Endodermal cell (in vitro differentiated cells): ENCODE results near the gene ZNF70. TPM values are rescaled to one million over a fixed set of nuclear protein-coding genes. Genes with fewer than 3 reads are reported as not detected.
A peak's percentile ranks its signal among the peaks of the same experiment; 100 is the strongest.

Source experiments
- DNase-seq: peaks from one replicate; pipeline ENCODE4 v3.0.0-alpha.2; 2017
- H3K27ac ChIP-seq: 2 replicates; pipeline ENCODE4 v1.5.1; 2013; ENCODE audit warnings: mild to moderate bottlenecking, low read depth, low read length, moderate library complexity
- H3K27me3 ChIP-seq: 2 replicates; pipeline ENCODE4 v1.6.1; 2013; ENCODE audit warnings: mild to moderate bottlenecking, low read length, moderate library complexity; ENCODE audit not compliant: insufficient read depth, control insufficient read depth, poor library complexity, severe bottlenecking
- H3K36me3 ChIP-seq: 2 replicates; pipeline ENCODE4 v1.7.0; 2013; ENCODE audit warnings: mild to moderate bottlenecking, low read length, moderate library complexity; ENCODE audit not compliant: control insufficient read depth, insufficient read depth
- H3K4me1 ChIP-seq: one replicate; pipeline ENCODE4 v1.7.0; 2013; ENCODE audit warnings: low read length; ENCODE audit not compliant: control insufficient read depth, insufficient read depth
- H3K4me3 ChIP-seq: 2 replicates; pipeline ENCODE4 v1.5.1; 2013; ENCODE audit warnings: mild to moderate bottlenecking, low read length, moderate library complexity
- H3K9ac ChIP-seq: 2 replicates; pipeline ENCODE4 v1.6.1; 2013; ENCODE audit warnings: mild to moderate bottlenecking, low read length, moderate library complexity; ENCODE audit not compliant: poor library complexity, severe bottlenecking; ENCODE audit errors: extremely low read depth
- H3K9me3 ChIP-seq: 2 replicates; pipeline ENCODE4 v1.6.1; 2013; ENCODE audit warnings: mild to moderate bottlenecking, low read length, moderate library complexity; ENCODE audit not compliant: control insufficient read depth
- H3K27ac Mint-ChIP-seq: 2 replicates; pipeline ENCODE4 v1.8.0; 2020; ENCODE audit warnings: mixed read lengths
- H3K27me3 Mint-ChIP-seq: 2 replicates; pipeline ENCODE4 v1.8.0; 2021; ENCODE audit warnings: mild to moderate bottlenecking, mixed read lengths; ENCODE audit not compliant: insufficient read depth
- H3K36me3 Mint-ChIP-seq: 2 replicates; pipeline ENCODE4 v1.8.0; 2020; ENCODE audit warnings: low read depth, mixed read lengths
- H3K4me1 Mint-ChIP-seq: 2 replicates; pipeline ENCODE4 v1.8.0; 2020; ENCODE audit warnings: mixed read lengths
- H3K4me3 Mint-ChIP-seq: 2 replicates; pipeline ENCODE4 v1.8.0; 2020; ENCODE audit warnings: mild to moderate bottlenecking, moderate library complexity, mixed read lengths
- H3K9me3 Mint-ChIP-seq: 2 replicates; pipeline ENCODE4 v1.8.0; 2020; ENCODE audit warnings: mild to moderate bottlenecking, mixed read lengths
- WGBS, 2 experiments: methylation state at CpG; one replicate each; pipeline versions ENCODE4 v1.1.5 to v1.1.7; 2013; ENCODE audit warnings: missing lambda C conversion rate in 2 of 2, mixed read lengths in 1 of 2; ENCODE audit not compliant: insufficient coverage in 1 of 2, insufficient read length in 1 of 2; 5-methylcytosine and 5-hydroxymethylcytosine counted together
- total RNA-seq, 2 donors: library from RNA; stranded (reverse); fragmentation: NEBNext Ultra II Directional in 1 of 2; extraction: Animal tissue kit (Norgen Biotek cat#: 25700) in 1 of 2; gene quantifications; 2 replicates in 1 of 2; 3 replicates in 1 of 2; pipeline ENCODE4 v1.2.1, GENCODE V29; 2021
- TF ChIP-seq, protein P1 (sequence below): fragments of 200-600 bp; sonication (generic); conservative IDR thresholded peaks from 2 replicates; pipeline ENCODE4 v1.5.0; 2021; ENCODE audit warnings: antibody characterized with exemption, mild to moderate bottlenecking

Gene ZNF70
- total RNA-seq, 2 donors from 2014 or later: 4.7 to 5.7 TPM

DNA sequence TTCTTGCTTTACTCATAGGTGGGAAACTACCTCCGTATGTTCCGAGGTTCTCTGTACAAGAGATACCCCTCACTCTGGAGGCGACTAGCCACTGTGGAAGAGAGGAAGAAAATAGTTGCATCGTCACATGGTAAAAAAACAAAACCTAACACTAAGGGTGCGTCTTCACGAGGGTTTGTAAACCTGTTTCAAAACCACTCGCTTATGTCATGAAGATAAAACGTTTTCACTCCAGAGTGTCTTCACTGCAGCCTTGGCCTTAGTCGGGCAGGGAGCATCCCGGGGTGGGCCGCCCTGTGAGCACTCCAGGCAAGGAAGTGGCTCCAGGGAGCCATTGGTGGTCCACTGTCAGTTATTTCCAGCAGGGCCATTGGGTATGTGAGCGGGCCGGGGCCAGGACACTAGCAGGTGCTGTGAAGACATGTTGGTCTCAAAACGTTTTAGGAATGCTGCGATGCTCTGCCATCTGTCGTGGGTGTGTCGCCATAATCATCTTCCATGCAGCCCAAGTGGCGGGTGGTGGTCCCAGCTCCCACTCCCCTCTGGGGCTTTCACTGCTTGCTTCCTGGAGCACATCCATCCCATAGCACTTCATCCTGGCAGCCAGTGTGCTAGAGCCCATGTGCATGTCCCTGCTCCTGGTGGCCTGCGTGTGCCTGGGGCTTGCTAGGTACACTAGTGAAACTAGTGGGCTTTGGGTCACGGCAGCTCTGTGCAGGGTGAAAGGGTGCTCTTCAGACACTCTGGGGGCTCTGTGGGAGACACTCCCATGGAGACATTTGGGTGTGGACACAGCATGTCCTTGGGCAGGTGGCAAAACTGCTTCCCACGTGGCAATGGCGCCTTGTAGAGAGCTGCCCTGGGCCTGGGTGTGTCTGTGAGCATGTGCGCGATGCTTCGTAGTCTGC is 41.1 kb upstream of the ZNF70 start:
- Histone ChIP-seq H3K4me3 (no peak overlapping the region), H3K27me3 (no peaks in the 10 kb centered on the region), H3K4me1 (peaks cover 14% of the 10 kb centered on the region), H3K36me3 (peaks cover 55% of the 10 kb centered on the region), H3K9me3 (no peaks in the 10 kb centered on the region), H3K27ac (no peak overlapping the region), H3K9ac (no peak overlapping the region)
- peaks cover 49% of the 10 kb centered on the region for H3K36me3 Mint-ChIP-seq
- H3K27ac Mint-ChIP-seq: peak overlapping the region; percentile 44
- DNase-seq: no peak
- H3K9me3 Mint-ChIP-seq: no peaks in the 10 kb centered on the region
- H3K27me3 Mint-ChIP-seq: no peaks in the 10 kb centered on the region
- no peak overlapping the region for H3K4me3 Mint-ChIP-seq
- TF ChIP-seq, protein P1, sequence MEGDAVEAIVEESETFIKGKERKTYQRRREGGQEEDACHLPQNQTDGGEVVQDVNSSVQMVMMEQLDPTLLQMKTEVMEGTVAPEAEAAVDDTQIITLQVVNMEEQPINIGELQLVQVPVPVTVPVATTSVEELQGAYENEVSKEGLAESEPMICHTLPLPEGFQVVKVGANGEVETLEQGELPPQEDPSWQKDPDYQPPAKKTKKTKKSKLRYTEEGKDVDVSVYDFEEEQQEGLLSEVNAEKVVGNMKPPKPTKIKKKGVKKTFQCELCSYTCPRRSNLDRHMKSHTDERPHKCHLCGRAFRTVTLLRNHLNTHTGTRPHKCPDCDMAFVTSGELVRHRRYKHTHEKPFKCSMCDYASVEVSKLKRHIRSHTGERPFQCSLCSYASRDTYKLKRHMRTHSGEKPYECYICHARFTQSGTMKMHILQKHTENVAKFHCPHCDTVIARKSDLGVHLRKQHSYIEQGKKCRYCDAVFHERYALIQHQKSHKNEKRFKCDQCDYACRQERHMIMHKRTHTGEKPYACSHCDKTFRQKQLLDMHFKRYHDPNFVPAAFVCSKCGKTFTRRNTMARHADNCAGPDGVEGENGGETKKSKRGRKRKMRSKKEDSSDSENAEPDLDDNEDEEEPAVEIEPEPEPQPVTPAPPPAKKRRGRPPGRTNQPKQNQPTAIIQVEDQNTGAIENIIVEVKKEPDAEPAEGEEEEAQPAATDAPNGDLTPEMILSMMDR: no peak
- 95% methylated on average over 21 to 25 of the region's 25 CpGs for WGBS, 2 experiments
- H3K4me1 Mint-ChIP-seq: peaks cover 33% of the 10 kb centered on the region

DNA sequence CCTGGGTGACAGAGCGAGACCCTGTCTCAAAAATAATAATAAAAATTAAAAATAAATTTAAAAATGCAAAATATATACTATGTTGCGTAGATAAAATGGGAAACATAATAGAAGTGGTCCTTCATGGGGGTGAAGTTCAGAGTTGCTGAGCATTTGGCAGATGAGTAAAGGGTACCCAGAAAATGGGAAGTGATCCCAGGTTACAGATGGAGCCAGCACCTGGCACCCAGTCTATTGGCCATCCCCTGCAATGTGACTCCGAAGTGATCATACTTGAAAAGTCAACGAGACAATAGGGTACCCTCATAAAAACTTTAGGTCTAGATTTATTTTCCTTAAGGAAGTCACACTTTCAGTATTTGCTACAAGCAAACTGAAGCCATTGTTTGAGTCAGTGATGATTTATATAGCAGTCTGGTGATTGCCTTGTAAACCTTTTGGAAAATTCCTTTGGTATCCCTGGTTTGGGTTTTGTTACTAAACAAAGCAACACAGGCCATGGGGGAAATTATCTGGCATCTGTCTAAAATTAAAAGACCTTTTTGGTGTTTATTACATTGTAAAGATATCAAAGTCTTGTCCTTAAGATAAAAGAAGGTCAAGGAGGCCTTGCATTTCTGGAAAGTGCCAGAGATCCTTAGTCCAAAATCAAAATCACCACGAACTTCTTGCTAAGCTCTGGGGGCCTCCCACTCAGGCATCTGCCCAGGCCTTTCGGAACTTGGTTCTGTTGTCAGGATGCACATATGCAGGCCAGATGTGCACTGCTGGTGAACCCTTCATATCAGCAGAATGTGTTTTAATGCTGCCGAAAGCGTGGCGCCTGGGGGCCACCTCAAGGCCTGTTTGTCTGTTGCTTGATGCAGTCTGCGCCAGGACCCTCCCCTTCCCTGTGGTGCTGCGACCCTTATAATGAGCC is 40.2 kb upstream of the ZNF70 start:
- WGBS, 2 experiments: 86 to 87% methylated on average over 10 of the region's 11 CpGs
- H3K4me1 ChIP-seq: peaks cover 19% of the 10 kb centered on the region
- H3K27me3 Mint-ChIP-seq: no peaks in the 10 kb centered on the region

DNA sequence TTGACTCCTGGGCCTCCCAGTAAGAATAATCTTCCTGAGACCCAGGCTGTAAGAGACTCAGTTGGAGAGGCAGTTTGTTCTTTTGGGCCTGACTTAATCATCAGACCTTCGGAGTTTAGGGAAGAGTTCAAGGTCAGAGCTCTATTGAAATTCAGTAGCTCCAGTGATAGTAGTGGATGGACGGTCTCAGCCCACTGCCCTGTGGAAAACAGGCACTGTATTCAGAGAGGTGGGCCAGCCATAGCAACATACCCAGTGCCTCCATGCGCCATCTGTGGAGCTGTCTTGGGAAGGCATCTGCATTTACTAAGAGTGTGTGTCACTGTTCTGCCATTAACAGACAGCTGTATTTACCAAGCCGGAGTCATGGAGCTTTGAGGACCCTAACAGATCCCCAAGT is 38.7 kb upstream of the ZNF70 start:
- Mint-ChIP-seq H3K9me3 (no peaks in the 10 kb centered on the region), H3K36me3 (peaks cover 30% of the 10 kb centered on the region), H3K4me1 (peaks cover 39% of the 10 kb centered on the region), H3K27ac (peak overlapping the region; percentile 74), H3K27me3 (no peaks in the 10 kb centered on the region), H3K4me3 (peak overlapping the region; percentile 79)
- Histone ChIP-seq H3K27ac (no peak overlapping the region), H3K4me1 (peaks cover 19% of the 10 kb centered on the region), H3K9ac (peak overlapping the region; percentile 19), H3K27me3 (no peaks in the 10 kb centered on the region), H3K4me3 (peak overlapping the region; percentile 21), H3K9me3 (no peaks in the 10 kb centered on the region), H3K36me3 (peaks cover 34% of the 10 kb centered on the region)
- peak; percentile 60 for DNase-seq
- TF ChIP-seq, protein P1: peak; percentile 49
- 86 to 89% methylated on average over 3 to 4 of the region's 4 CpGs for WGBS, 2 experiments

More for the DNA sequence above, 40.2 kb upstream of the ZNF70 start:
- H3K9me3 Mint-ChIP-seq: no peaks in the 10 kb centered on the region
- H3K36me3 ChIP-seq: peaks cover 47% of the 10 kb centered on the region
- no peaks in the 10 kb centered on the region for H3K27me3 ChIP-seq
- H3K27ac ChIP-seq: no peak overlapping the region
- no peak for DNase-seq
- H3K4me3 Mint-ChIP-seq: no peak overlapping the region
- no peaks in the 10 kb centered on the region for H3K9me3 ChIP-seq
- TF ChIP-seq, protein P1: no peak
- H3K36me3 Mint-ChIP-seq: peaks cover 41% of the 10 kb centered on the region
- peaks cover 39% of the 10 kb centered on the region for H3K4me1 Mint-ChIP-seq
- peak overlapping the region; percentile 44 for H3K27ac Mint-ChIP-seq
- no peak overlapping the region for H3K9ac ChIP-seq
- H3K4me3 ChIP-seq: no peak overlapping the region
